ENCODE measurements around the gene TLCD3B.

Gene TLCD3B

DNA sequence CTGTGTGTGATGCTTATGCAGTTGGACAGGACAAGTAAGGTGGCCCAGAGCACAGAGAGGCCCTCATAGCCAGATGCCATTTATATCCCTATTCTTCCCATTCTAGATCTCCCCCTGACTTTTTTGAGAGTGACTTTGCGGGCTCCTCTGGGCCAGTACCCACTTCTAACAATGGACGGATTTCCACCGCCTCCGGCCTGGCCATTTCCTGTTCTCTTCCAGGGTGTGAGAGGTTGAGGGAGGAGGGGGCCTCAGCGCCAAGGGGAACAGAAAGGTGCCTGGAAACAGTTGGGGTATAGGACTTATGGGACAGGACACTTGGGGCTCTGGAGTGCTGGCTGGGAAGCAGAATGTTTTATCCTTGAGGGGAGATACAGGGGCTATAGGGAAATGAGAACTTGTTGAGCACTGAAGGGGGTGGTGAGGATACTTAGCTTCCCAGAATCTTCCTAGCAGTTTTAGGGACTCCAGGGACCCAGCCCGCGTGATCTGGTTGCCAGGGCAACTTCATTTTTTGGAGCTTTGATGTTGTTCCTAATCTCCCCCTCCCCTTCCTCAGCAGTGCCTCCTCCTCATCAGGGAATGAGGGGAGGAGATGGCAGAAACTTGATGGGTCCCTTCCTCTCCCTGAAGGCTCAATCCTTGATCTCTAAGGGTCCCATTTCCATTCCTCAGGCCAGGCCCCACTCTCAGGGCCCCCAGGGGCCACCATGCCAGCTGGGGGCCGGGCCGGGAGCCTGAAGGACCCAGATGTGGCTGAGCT, 53.8 kb downstream of the TLCD3B start:
- peak overlapping the region; percentile 17 for H3K27ac ChIP-seq
- H3K4me3 ChIP-seq (ENCODE audit: low read depth, low read length) = no peak overlapping the region
- H2AFZ ChIP-seq = no peak overlapping the region
- no peaks in the 10 kb centered on the region for H3K27me3 ChIP-seq (ENCODE audit: control insufficient read depth, insufficient read depth, low read length)
- H3K4me2 ChIP-seq (ENCODE audit: low read length) = peak overlapping the region; percentile 85
- peaks cover 20% of the 10 kb centered on the region for H3K79me2 ChIP-seq
- no peaks in the 10 kb centered on the region for H3K36me3 ChIP-seq (ENCODE audit: control insufficient read depth, insufficient read depth, low read length)
- no peaks in the 10 kb centered on the region for H3K9me3 ChIP-seq (ENCODE audit: control insufficient read depth, low read length)
- TF ChIP-seq, protein P1, sequence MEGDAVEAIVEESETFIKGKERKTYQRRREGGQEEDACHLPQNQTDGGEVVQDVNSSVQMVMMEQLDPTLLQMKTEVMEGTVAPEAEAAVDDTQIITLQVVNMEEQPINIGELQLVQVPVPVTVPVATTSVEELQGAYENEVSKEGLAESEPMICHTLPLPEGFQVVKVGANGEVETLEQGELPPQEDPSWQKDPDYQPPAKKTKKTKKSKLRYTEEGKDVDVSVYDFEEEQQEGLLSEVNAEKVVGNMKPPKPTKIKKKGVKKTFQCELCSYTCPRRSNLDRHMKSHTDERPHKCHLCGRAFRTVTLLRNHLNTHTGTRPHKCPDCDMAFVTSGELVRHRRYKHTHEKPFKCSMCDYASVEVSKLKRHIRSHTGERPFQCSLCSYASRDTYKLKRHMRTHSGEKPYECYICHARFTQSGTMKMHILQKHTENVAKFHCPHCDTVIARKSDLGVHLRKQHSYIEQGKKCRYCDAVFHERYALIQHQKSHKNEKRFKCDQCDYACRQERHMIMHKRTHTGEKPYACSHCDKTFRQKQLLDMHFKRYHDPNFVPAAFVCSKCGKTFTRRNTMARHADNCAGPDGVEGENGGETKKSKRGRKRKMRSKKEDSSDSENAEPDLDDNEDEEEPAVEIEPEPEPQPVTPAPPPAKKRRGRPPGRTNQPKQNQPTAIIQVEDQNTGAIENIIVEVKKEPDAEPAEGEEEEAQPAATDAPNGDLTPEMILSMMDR (IDR thresholded peaks at IDR 0.05) = no peak
- peaks cover 13% of the 10 kb centered on the region for H3K4me1 ChIP-seq
- H3K9ac ChIP-seq = no peak overlapping the region

DNA sequence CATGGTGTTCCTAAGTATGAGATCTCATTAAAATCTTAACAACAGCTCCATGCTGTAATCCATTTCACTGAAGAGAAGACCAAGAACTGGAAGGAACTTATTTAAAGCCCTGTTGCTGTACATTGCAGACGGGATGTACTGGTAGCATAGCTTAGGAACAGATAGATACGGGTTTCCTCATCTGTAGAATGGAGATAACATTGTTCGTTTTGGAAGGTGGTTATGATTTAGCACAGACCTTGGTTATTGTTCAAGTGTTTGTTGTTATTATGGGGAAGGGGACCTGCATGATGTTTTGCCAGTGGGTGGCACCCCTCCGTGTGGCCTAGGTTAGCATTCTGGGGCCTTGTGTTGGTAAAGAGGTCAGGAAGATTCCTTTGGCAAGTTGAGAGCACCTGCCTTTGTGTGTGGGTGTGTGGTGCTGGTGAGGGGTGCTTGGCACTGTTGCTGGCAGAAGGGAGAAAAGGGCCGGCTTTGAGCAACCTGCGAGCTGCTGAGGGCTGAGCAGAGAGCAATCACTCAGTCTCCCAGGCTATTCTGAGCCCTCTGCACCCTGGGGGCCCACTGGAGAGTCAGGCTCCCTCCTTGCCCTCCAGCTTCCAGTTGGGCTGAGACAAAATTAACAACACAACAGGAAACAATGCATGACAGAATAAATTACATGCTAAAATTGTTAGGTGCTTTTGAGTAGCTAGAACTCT, 55.1 kb downstream of the TLCD3B start:
- Histone ChIP-seq H3K27me3 (ENCODE audit: control insufficient read depth, insufficient read depth, low read length) (no peaks in the 10 kb centered on the region), H3K9me3 (ENCODE audit: control insufficient read depth, low read length) (no peaks in the 10 kb centered on the region), H2AFZ (no peak overlapping the region), H3K4me2 (ENCODE audit: low read length) (peak overlapping the region; percentile 85), H3K9ac (no peak overlapping the region), H3K36me3 (ENCODE audit: control insufficient read depth, insufficient read depth, low read length) (no peaks in the 10 kb centered on the region), H3K79me2 (peaks cover 20% of the 10 kb centered on the region), H3K4me3 (ENCODE audit: low read depth, low read length) (peak overlapping the region; percentile 93), H3K27ac (peak overlapping the region; percentile 76), H3K4me1 (peaks cover 13% of the 10 kb centered on the region)
- TF ChIP-seq, protein P1 (IDR thresholded peaks at IDR 0.05) = no peak

DNA sequence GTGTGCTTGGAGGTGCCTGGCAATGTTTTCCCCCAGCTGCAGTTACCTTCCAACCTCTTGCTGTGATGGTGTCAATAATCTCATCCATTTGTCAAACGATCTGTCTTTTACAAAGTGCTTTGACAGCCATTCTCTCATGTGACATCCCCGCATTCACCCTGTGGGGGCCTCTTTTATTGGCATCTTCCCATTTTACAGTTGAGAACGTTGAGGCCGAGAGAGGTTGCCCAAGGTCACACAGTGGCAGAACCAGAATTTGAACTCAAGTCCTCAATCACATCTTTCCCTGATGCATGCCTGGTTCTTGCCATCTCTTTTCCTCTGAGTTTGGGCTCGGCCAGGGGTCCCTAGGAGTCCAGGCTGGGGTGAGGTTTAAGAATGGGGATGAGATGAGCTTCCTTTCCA, 55.9 kb downstream of the TLCD3B start:
- H3K27me3 ChIP-seq (ENCODE audit: control insufficient read depth, insufficient read depth, low read length) = no peaks in the 10 kb centered on the region
- H3K79me2 ChIP-seq = peaks cover 20% of the 10 kb centered on the region
- peak overlapping the region; percentile 93 for H3K4me3 ChIP-seq (ENCODE audit: low read depth, low read length)
- peak overlapping the region; percentile 76 for H3K27ac ChIP-seq
- H3K9ac ChIP-seq = peak overlapping the region; percentile 41
- peaks cover 13% of the 10 kb centered on the region for H3K4me1 ChIP-seq
- no peak overlapping the region for H2AFZ ChIP-seq
- H3K36me3 ChIP-seq (ENCODE audit: control insufficient read depth, insufficient read depth, low read length) = no peaks in the 10 kb centered on the region
- no peaks in the 10 kb centered on the region for H3K9me3 ChIP-seq (ENCODE audit: control insufficient read depth, low read length)
- TF ChIP-seq, protein P1 (IDR thresholded peaks at IDR 0.05) = no peak
- H3K4me2 ChIP-seq (ENCODE audit: low read length) = peak overlapping the region; percentile 85

Measured in parathyroid adenoma (tissue), 2 donors.